Right atrium auricular region (tissue), 2 donors: ENCODE results near the gene CCNI2. TPM values are rescaled to one million over a fixed set of nuclear protein-coding genes. Genes with fewer than 3 reads are reported as not detected.

Source experiments
- DNase-seq: peaks from one replicate; pipeline ENCODE4 v3.0.0-alpha.2; 2019; ENCODE audit warnings: low spot score
- H3K27ac ChIP-seq, 2 donors: fragments of 200-600 bp; sonication (generic); 1 replicate in 1 of 2; 2 replicates in 1 of 2; pipeline ENCODE4 v1.5.1; 2016 to 2019
- H3K27me3 ChIP-seq, 2 donors: fragments of 200-600 bp; sonication (generic); one replicate each; pipeline versions ENCODE4 v1.5.1 to v1.6.0; 2017 to 2019
- H3K36me3 ChIP-seq: fragments of 200-600 bp; sonication (generic); one replicate; pipeline ENCODE4 v1.5.1; 2016
- H3K4me1 ChIP-seq, 2 donors: fragments of 200-600 bp; sonication (generic); one replicate each; pipeline versions ENCODE4 v1.5.1 to v1.6.0; 2017 to 2019
- H3K4me3 ChIP-seq, 2 donors: fragments of 200-600 bp; sonication (generic); 1 replicate in 1 of 2; 2 replicates in 1 of 2; pipeline ENCODE4 v1.5.1; 2017 to 2019; ENCODE audit warnings: mild to moderate bottlenecking in 1 of 2, moderate library complexity in 1 of 2
- H3K9me3 ChIP-seq, 2 donors: fragments of 200-600 bp; sonication (generic); one replicate each; pipeline ENCODE4 v1.5.1; 2019
- CTCF ChIP-seq, 2 donors: fragments of 200-600 bp; sonication (generic); IDR thresholded peaks; one replicate each; pipeline ENCODE4 v1.5.1; 2019; ENCODE audit warnings: antibody characterized with exemption in 2 of 2
- total RNA-seq, 2 donors: library from RNA; depleted of rRNA; stranded (reverse); fragments of >200 nt; gene quantifications; one replicate each; pipeline ENCODE4 v1.1.0, GENCODE V29; 2016

CCNI2 gene
- total RNA-seq, 2 donors from 2014 or later, result not detected

DNA sequence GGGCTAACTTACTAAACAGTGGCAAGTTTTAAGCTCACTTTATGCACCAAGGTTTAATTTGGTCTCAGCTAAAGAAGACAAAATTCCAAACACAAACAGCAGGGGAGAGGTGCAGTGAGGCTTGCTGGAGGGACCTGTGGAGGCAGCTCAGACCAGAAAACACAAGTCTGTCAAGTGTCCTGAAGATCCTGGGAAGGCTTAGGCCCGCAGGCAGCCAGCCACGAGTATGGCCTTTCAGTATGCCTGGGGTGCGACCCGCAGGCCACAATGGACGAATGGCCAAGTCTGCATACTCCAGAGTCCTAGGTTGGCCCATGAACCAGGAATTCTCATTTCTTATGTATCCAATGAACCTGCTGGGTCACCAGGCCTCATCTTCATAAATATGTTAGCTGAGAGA lies 9.3 kb downstream of the CCNI2 start:
- Histone ChIP-seq H3K4me1 (no peaks in the 10 kb centered on the region), H3K27me3 (no peaks in the 10 kb centered on the region), H3K36me3 (peaks cover 44% of the 10 kb centered on the region), H3K9me3 (no peaks in the 10 kb centered on the region), H3K27ac (no peak overlapping the region), H3K4me3 (no peak overlapping the region)
- TF ChIP-seq CTCF (IDR thresholded peaks at IDR 0.05), result no peak
- no peak for DNase-seq

DNA sequence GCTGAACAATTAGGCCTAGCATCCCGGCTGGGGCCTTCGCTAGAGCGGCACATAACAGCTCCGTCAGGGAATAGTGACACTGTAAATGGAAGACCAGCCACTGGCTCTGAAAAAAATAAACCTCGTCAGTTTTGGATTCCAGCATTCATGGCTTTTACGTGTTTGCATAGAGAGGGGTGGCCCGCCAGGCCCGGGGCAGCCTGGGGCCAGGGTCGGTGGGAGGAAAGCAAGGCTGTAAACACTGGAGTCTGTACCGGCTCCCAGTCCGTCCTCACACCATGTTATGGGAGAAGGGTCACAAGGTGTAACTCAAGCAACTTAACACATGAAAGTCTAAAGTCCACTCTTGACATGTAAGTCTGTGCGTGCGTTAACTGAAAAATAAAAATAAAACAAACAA lies 11.2 kb downstream of the CCNI2 start:
- H3K9me3 ChIP-seq, result no peaks in the 10 kb centered on the region
- DNase-seq, result no peak
- TF ChIP-seq CTCF (IDR thresholded peaks at IDR 0.05), result no peak
- H3K27ac ChIP-seq, result no peak overlapping the region
- no peak overlapping the region for H3K4me3 ChIP-seq
- no peaks in the 10 kb centered on the region for H3K4me1 ChIP-seq
- peaks cover 62% of the 10 kb centered on the region for H3K36me3 ChIP-seq
- H3K27me3 ChIP-seq, result no peaks in the 10 kb centered on the region

- H3K36me3 ChIP-seq, result peaks cover 71% of the 10 kb centered on the region
- no peak for TF ChIP-seq CTCF (IDR thresholded peaks at IDR 0.05)
- no peaks in the 10 kb centered on the region for H3K27me3 ChIP-seq
- H3K4me1 ChIP-seq, result no peaks in the 10 kb centered on the region
- H3K4me3 ChIP-seq, result no peak overlapping the region
- peak; percentile 50 for DNase-seq
- no peaks in the 10 kb centered on the region for H3K9me3 ChIP-seq
- no peak overlapping the region for H3K27ac ChIP-seq
Measured at GRCh38 chr5:132759114-132760048, 12.2 kb downstream of the CCNI2 start.

DNA sequence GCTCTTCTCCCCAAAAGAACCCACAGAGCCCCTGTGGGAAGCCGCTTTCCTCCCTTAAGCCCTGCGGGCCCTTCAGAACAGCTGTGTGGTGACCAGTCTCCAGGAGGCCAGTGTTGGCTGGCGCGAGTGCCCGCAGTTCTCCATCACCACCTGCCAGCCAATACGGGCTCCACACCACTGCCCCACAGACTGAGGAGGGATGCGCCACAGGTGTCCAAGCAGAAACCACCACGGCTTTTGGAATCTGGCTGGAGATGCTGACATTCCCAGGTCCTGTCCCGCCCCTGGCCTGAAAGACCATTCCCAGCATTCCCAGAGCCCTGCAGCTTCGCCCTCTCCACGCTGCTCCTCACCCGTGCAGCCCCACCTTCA lies 12.8 kb downstream of the CCNI2 start:
- Histone ChIP-seq H3K4me3 (no peak overlapping the region), H3K9me3 (no peaks in the 10 kb centered on the region), H3K36me3 (peaks cover 78% of the 10 kb centered on the region), H3K4me1 (no peaks in the 10 kb centered on the region), H3K27me3 (no peaks in the 10 kb centered on the region), H3K27ac (no peak overlapping the region)
- no peak for TF ChIP-seq CTCF (IDR thresholded peaks at IDR 0.05)
- peak; percentile 40 for DNase-seq

GRCh38 chr5:132760601-132761317 lies 13.5 kb downstream of the CCNI2 start:
- TF ChIP-seq CTCF (IDR thresholded peaks at IDR 0.05), result no peak
- Histone ChIP-seq H3K27ac (no peak overlapping the region), H3K4me1 (no peaks in the 10 kb centered on the region), H3K9me3 (no peaks in the 10 kb centered on the region), H3K36me3 (peaks cover 81% of the 10 kb centered on the region), H3K4me3 (no peak overlapping the region), H3K27me3 (no peaks in the 10 kb centered on the region)
- peak; percentile 30 for DNase-seq
